HG03354 (cell line): ENCODE results near the gene SLCO2B1.

ENCODE experiments used
- ATAC-seq: cut with Tn5 transposase; IDR thresholded peaks from one replicate; pipeline ENCODE4 v1.9.1; 2021; ENCODE audit warnings: mild to moderate bottlenecking; ENCODE audit not compliant: unreplicated experiment, poor library complexity, severe bottlenecking

The SLCO2B1 gene

DNA sequence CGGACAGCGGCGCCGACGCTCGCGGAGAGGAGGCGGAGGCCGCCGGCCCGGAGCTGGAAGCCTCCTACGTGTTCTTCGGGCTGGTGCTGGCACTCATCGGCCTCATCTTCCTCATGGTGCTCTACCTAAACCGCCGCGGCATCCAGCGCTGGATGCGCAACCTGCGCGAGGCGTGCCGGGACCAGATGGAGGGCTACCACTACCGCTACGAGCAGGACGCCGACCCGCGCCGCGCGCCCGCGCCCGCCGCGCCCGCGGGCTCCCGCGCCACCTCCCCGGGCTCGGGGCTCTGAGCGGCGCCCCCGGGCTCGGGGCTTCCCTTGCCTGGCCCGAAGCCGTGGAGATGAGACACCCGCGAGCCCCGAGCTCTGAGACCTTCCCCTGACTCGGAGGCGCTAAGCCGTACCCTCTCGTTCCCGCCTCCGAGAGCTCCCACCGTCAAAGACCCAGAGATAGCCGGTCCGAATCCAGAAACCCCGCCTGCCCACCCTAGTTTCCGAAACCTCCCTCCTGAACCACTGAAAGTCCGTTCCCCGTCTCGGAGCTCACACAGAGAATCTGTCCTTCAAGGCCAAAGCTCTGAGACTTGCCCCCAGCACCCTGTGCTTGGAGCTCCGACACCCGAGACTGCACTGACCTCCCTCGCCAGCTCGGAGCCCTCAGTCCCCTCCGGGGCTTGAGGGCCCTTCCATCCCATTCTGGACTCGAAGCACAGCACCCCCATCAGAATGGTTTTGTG, 91.2 kb downstream of the SLCO2B1 start:
- ATAC-seq, result peak; percentile 22

DNA sequence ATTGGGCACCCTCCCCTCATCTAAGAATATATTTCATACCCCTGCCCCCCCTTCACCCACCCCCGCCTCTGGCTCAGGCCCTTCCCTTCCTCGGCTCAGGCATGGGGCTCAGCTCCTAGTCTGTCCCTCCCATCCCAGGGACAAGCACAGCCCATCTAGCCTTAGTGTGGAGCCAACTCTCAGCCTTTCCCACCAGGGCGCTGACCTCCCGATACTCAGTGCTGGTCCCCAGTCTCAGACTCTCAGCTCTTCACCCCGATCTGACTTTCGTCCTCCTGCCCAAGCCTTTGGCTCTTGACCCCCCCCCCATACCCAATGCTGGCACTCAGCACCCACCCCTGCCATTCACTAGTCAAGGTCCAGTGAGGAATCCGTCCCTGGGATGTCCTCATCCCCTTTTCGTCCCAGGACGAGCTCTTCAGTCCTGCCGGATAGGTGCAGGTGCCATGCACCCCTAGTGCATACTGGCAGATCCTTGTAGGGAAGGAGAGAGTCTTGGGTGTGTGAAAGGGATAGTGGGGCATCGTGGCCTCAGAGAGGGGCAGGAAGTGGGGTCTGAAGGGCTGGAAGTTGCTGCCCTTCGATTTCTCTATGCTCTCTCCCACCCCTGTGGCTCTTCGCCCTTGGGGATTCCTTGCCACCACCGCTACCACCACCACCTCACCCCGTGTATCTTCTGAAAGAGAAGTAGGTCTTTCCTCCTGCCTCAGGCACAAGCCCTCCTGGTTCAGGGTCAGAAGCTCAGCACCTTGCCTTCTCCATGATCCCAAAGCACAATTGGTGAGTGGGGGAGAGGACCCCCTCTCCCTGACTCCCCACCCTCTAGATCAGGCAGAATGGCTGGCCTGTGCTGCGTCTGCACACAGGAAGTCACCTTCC, 92.1 kb downstream of the SLCO2B1 start:
- ATAC-seq, result no peak

DNA sequence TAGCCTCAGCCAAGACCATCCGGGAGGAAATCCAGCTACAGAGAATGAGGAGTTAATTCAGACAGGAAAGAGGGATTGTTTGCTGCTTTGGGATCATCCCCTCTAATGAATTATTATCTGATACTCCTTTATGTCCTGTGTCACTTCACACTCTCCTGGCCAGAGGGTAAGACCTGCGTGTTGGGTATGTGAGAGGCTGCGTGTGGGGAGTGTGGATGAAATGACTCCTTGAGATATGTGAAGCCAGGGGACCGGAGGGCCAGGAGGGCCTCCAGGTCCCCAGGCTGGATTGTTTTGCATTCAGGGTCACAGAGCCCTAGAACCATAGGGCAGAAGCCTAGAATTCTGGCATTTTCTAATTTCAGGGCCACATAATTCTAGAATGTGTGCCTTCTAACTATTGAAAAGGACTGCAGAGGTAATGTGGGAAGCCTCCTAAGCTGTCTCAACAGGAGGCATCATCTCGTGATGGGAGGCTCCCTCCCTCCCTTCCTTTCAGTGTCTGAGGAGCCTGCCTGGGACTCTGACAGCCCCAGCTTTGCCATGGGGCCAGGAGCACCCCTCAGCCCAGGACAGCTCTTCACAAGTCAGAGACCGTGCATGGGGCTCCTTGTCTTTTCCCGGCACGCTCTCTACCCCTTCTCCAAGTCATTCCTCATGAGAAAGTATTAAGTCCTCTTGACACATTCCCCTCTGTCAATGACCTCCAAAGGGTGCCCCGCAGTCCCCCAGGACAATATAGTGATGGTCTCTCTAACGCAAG, 93.3 kb downstream of the SLCO2B1 start:
- no peak for ATAC-seq

DNA sequence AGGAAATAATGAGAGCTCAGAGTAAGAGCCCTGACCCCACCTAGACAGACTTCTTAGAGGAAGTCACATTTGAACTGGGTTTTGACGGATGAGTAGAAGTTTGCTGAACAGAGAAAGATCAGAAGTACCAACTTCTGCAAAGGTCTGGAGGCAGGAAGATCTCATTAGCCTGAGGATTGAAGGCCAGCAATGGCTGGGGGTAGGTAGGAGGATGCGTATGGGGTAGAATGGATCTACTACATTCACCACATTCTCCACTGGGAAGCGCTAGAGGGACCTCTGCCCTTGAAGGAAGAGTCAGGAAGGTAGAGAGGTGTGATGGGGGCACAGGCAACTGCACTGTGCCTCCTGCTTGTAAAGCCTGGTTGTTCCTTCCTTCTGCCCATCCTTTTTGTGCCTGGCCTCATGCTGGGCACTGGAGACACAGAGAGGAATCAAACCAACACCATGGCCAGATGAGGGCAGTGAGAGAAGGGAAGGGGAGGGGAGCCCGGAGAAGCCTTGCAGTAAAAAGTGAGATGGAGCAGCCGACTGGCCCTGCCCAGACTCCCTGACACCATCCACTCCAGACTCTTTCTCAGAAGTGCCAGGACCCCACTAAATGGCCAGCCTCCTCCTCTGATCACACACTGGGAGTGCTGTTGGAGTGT, 94.6 kb downstream of the SLCO2B1 start:
- ATAC-seq, result no peak

DNA sequence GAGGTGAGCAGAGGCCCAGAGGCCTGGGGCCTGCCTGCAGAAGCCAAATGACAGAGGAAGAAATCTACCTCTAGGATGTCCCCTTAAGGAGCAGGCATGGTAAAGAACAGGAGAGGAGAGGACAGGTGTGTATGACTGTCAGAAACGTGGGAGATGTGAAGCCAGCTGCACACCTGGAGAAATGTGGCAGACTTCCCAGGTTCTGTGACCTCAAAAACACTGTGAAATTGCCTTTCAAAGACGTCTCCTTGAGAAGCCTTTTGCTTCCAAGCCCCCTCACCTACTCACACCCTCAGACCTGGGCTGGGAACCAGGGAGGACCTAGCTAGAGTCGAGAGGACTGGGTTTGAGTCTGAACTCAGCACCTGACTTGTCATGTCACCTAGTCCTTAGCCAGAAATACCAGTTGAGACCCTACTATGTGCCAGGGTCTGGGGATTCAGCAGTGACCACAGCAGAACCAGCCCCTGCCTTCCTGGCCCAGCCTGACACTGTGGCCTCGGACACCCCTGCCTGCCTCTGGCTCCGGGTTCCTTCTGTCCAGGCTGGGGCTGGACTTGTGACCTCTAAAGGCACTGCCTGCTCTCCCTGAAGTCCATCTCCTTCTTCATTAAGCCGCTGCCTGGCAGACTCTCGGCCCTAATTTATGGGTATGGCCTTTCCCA, 95.2 kb downstream of the SLCO2B1 start:
- no peak for ATAC-seq

DNA sequence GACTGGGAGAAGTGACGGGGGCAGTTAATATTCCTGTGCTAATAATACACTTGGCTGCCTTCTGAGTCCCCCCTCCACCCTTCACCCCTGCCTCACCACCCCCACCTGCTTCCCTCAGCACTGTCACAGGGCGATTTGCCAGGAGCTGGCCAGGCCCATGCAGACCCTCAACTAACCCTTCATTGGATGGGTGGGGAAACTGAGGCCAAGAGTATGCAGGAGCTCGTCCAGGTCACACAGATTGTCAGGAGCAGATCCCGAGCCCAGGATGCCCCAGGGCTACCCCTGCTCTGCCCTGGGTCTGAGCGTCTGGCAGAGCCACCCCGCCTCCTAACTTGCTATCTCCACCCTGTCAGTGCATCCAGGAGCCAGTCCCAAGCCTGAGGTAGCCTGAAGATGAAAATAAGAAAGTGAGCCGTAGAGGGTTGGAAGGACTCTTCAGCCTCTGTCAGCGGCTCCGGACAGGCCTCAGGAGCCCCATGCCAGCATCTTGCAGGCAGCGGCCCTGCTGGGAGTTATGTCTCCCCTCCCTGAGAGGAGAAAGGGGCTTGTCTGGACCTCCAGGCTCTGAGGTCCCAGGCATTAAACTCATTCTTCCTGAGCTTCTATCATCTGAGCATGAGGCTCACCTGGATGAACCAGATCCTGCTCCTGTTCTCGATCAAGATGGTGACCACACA, 95.9 kb downstream of the SLCO2B1 start:
- ATAC-seq, result no peak

DNA sequence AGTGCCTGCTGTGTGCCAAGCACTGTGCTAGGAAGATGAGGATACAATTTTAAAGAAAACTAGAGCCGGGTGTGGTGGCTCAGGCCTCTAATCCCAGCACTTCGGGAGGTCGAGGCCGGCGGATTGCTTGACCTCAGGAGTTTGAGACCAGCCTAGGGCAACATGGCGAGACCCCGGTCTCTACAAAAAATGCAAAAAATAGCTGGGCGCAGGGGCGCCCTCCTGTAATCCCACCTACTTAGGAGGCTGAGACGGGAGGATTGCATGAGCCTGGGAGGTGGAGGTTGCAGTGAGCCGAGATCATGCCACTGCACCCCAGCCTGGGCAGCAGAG, 98.0 kb downstream of the SLCO2B1 start:
- no peak for ATAC-seq

DNA sequence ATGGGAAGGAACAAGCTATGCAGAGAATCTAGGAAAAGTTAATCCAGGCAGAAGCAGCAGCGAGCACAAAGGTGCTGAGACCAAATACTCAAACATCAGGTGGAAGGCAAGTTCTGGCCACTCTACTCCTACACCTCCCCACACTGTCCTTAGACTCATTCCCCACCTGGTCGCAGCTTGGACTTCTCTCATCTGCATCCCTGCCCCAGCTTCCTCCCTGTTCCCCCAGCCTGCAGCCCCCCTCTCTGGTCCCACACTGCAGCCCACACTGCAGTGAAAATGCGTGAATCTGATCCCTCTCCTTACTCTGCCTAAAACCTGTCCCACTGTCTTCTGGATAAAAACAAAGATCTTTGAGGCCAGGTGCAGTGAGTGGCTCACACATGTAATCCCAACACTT, 98.8 kb downstream of the SLCO2B1 start:
- ATAC-seq, result no peak

DNA sequence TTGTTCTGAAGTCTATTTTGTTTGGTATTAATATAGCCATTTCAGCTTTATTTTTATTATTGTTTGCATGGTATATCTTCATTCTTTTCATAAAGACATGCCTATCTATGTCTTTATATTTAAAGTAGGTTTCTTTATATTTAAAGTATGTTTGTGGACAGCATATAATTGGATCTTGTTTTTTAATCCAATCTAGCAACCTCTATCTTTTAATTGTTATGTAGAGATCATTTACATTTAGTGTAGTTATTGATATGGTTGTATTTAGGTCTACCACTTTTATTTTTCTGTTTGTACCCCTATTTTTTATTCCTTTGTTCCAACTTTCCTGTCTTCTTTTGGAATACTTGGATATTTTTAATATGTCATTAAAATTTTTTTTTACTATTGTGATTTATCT, 103.4 kb downstream of the SLCO2B1 start:
- ATAC-seq, result no peak
